Measurements from ENCODE around the gene NSUN2. TPM values are rescaled to one million over a fixed set of nuclear protein-coding genes. Genes with fewer than 3 reads are reported as not detected.

The NSUN2 gene
- total RNA-seq, 1 donor from 2014 or later, result 74.4 TPM

DNA sequence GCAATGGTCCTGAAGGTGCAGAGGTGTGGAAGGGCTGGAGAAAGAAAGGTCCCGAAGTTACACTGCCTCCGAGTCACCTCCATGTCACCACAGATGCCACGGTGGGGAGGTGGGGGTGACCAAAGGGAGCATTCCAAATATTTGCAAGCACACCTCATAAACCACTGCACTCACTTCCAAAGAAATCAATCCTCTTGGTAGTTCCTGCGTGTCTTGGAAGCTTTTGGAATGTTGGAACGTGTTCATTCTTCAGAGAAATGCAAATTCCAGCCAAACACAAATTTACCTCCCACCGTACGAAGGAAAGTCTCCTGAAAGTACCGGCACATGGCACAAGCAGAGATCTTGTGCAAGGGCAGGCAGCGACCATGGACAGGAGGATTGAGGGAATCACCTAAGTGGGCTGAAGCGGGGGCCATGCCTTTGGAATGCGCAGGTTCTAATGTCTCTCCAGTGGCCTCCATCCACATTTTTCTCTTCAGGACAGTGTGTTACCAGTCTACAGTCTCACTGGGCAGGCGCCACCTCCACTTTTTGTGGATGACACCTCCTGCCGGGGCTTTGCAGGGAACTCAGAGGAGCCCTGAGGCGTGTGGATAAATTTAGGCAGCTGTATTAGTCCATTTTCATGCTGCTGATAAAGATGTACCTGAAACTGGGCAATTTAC is 54.0 kb downstream of the NSUN2 start:
- Mint-ChIP-seq H3K27me3 (ENCODE audit: low read depth) (peaks cover 71% of the 10 kb centered on the region), H3K27ac (no peak overlapping the region), H3K4me1 (peaks cover 12% of the 10 kb centered on the region)

DNA sequence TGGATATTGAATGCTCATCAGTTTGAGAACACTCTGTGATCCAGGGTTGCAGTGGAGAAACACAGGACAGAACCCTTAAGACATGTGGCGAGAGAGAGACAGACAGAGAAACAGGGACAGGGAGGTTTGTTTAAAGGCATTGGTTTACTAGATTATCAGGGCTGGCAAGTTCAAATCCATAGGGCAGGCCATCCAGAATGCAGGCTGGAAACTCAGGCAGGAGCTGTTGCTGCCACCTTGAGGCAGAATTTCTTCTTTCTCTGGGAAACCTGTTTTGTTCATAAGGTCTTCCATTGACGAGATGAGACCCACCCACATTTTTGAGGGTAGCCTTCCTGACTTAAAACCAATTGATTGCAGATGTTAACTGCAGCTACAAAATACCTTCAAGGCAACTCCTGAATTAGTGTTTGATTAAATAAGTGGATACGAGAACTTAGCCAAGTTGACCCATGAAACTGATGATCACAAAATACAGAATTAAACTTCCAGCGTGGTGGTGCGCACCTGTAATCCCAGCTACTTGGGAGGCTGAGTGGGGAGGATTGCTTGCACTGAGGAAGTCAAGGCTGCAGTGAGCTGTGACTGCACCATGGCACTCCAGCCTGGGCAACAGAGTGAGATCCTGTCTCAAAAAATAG is 55.9 kb downstream of the NSUN2 start:
- peaks cover 4% of the 10 kb centered on the region for H3K4me1 Mint-ChIP-seq
- DNase-seq (ENCODE audit: low spot score in 2 of 2, unreplicated experiment in 2 of 2), result peak in 1 of 2 experiments; percentile 26
- H3K27me3 Mint-ChIP-seq (ENCODE audit: low read depth), result peaks cover 68% of the 10 kb centered on the region
- no peak overlapping the region for H3K4me3 Mint-ChIP-seq
- TF ChIP-seq, protein P1, sequence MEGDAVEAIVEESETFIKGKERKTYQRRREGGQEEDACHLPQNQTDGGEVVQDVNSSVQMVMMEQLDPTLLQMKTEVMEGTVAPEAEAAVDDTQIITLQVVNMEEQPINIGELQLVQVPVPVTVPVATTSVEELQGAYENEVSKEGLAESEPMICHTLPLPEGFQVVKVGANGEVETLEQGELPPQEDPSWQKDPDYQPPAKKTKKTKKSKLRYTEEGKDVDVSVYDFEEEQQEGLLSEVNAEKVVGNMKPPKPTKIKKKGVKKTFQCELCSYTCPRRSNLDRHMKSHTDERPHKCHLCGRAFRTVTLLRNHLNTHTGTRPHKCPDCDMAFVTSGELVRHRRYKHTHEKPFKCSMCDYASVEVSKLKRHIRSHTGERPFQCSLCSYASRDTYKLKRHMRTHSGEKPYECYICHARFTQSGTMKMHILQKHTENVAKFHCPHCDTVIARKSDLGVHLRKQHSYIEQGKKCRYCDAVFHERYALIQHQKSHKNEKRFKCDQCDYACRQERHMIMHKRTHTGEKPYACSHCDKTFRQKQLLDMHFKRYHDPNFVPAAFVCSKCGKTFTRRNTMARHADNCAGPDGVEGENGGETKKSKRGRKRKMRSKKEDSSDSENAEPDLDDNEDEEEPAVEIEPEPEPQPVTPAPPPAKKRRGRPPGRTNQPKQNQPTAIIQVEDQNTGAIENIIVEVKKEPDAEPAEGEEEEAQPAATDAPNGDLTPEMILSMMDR (IDR thresholded peaks at IDR 0.05; ENCODE audit: unreplicated experiment), result no peak
- no peak overlapping the region for H3K27ac Mint-ChIP-seq
- H3K9me3 Mint-ChIP-seq, result no peaks in the 10 kb centered on the region
- H3K36me3 Mint-ChIP-seq, result no peaks in the 10 kb centered on the region

More for the DNA sequence above, 54.0 kb downstream of the NSUN2 start:
- Mint-ChIP-seq H3K9me3 (no peaks in the 10 kb centered on the region), H3K36me3 (no peaks in the 10 kb centered on the region), H3K4me3 (no peak overlapping the region)
- DNase-seq (ENCODE audit: low spot score in 2 of 2, unreplicated experiment in 2 of 2), result peak in 1 of 2 experiments; percentile 9
- TF ChIP-seq, protein P1 (IDR thresholded peaks at IDR 0.05; ENCODE audit: unreplicated experiment), result no peak

DNA sequence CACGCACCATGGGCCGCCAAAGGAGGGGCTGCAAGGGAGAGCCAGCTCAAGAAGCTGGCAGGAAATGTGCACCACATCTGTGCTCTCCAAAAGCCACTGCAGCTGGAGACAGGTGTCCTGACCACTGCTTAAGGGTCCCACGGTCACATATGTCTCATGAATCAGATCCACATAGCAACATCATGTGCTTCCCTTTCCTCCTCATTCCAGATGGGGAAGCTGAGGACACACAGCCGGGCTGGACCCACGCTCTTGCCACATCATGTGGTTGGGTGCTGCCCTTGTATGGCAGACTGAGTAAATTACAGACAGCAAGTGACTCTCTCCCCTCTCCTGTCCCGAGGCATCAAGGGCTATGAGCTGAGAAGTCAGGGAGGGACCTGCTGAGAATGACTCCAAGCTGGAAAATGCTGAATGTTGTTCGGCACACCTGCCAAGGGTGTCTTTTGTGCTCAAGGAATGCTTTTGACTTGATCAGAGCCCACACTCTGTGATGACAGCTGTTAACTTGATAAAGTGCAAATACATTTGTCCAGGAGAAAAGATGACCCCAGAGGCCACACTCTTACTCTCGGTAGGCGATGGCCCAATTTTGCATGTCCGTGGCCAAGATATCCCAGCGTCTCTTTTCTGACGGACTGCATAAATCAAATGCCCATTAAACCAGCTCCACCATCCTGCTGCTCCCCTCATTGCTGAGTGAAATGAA is 58.2 kb downstream of the NSUN2 start:
- no peak overlapping the region for H3K27ac Mint-ChIP-seq
- H3K9me3 Mint-ChIP-seq, result no peaks in the 10 kb centered on the region
- no peaks in the 10 kb centered on the region for H3K36me3 Mint-ChIP-seq
- H3K4me1 Mint-ChIP-seq, result no peaks in the 10 kb centered on the region
- H3K4me3 Mint-ChIP-seq, result no peak overlapping the region
- TF ChIP-seq, protein P1 (IDR thresholded peaks at IDR 0.05; ENCODE audit: unreplicated experiment), result no peak
- DNase-seq (ENCODE audit: low spot score in 2 of 2, unreplicated experiment in 2 of 2), result peak in 1 of 2 experiments; percentile 9
- H3K27me3 Mint-ChIP-seq (ENCODE audit: low read depth), result peaks cover 56% of the 10 kb centered on the region

DNA sequence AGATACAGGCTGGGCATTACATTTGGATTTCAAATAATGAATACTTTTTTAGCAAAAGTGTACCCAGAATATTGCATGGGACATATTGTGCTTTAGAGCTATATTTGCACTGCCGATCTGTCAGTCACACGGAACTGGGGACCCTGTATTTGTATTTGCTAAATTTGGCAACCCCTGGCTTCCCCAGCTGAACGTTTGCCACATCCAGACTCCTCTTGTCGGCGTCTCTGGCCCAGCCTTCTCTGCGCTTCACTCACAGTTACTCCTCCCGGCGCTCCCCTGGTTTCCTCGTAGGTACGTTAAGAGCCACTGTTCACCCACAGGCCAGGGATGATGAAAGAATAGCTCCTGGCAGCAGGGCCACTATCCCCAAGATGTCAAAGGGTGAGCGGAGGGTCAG is 58.7 kb downstream of the NSUN2 start:
- peaks cover 52% of the 10 kb centered on the region for H3K27me3 Mint-ChIP-seq (ENCODE audit: low read depth)
- no peaks in the 10 kb centered on the region for H3K36me3 Mint-ChIP-seq
- no peak overlapping the region for H3K4me3 Mint-ChIP-seq
- TF ChIP-seq, protein P1 (IDR thresholded peaks at IDR 0.05; ENCODE audit: unreplicated experiment), result no peak
- H3K4me1 Mint-ChIP-seq, result no peaks in the 10 kb centered on the region
- no peaks in the 10 kb centered on the region for H3K9me3 Mint-ChIP-seq
- DNase-seq (ENCODE audit: low spot score in 2 of 2, unreplicated experiment in 2 of 2), result peak in 1 of 2 experiments; percentile 19
- H3K27ac Mint-ChIP-seq, result no peak overlapping the region

DNA sequence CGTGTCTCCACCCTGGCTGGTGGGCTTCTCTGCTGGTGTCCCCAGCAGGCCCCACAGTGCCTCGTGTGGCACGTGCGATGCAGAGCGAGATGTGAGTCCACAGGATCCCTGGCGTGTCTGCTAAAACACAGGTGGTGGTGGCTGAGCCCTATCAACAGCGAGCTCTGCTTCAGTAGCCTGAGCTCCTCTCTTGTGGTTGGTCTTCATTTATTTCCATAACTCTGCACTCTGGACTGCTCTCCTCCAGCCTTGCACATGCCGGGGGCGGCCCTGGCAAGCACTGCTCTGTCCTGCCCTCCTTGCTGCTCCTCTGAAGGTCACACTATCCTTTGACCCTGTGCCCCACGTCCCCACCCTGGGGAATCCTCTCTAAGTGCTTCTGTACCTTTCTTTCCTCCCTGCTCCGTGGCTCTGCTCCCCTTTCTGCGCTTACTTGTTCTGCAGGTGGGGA is 59.2 kb downstream of the NSUN2 start:
- no peaks in the 10 kb centered on the region for H3K36me3 Mint-ChIP-seq
- DNase-seq (ENCODE audit: low spot score in 2 of 2, unreplicated experiment in 2 of 2), result peak in 1 of 2 experiments; percentile 37
- H3K27me3 Mint-ChIP-seq (ENCODE audit: low read depth), result peaks cover 52% of the 10 kb centered on the region
- H3K4me3 Mint-ChIP-seq, result no peak overlapping the region
- TF ChIP-seq, protein P1 (IDR thresholded peaks at IDR 0.05; ENCODE audit: unreplicated experiment), result no peak
- H3K27ac Mint-ChIP-seq, result no peak overlapping the region
- no peaks in the 10 kb centered on the region for H3K9me3 Mint-ChIP-seq
- H3K4me1 Mint-ChIP-seq, result no peaks in the 10 kb centered on the region

All from mesothelial cell of epicardium (in vitro differentiated cells).